Endothelial cell of umbilical vein (primary cell): ENCODE measurements around the gene ETFA. TPM values are rescaled to one million over a fixed set of nuclear protein-coding genes. Genes with fewer than 3 reads are reported as not detected.

ENCODE experiments used
- BruUV-seq: library from RNA; stranded (reverse); fragments of 400-500 nt; replicated peaks from 2 replicates; lab custom pipeline; 2021; lab: Mats Ljungman, UMichigan
- CTCF ChIA-PET: fragments of 300-600, 350-600 bp; sonication (Branson Sonifier 250); formaldehyde crosslinking; loops from one replicate; lab custom pipeline; 2021; ENCODE audit warnings: antibody characterized with exemption, inconsistent platforms; lab: Charles Lee
- POLR2A ChIA-PET: fragments of 300-600, 350-600 bp; sonication (Branson Sonifier 250); formaldehyde crosslinking; loops from one replicate; lab custom pipeline; 2021; ENCODE audit warnings: antibody characterized with exemption, inconsistent platforms; lab: Charles Lee
- DNase-seq: peaks from one replicate; pipeline ENCODE4 v3.0.0-alpha.2; 2011; ENCODE audit warnings: low read depth, low spot score
- FAIRE-seq: peaks from 2 replicates; lab custom pipeline; 2011; peaks lifted over from hg19 to GRCh38; lab: Jason Lieb, UNC
- H2AFZ ChIP-seq: 2 replicates; pipeline ENCODE4 v1.6.0; 2012; ENCODE audit warnings: low read depth, low read length, control low read depth, inconsistent platforms
- H3K27ac ChIP-seq: 2 replicates; pipeline ENCODE4 v1.5.1; 2011; ENCODE audit warnings: low read depth, mild to moderate bottlenecking, control low read depth, low read length, moderate library complexity; ENCODE audit not compliant: insufficient read depth
- H3K27me3 ChIP-seq, 2 experiments: 2 replicates each; pipeline versions ENCODE4 v1.6.0 to v1.6.1; 2011; ENCODE audit warnings: low read length in 2 of 2, mixed read lengths in 1 of 2; ENCODE audit not compliant: control insufficient read depth in 2 of 2, insufficient read depth in 2 of 2
- H3K36me3 ChIP-seq, 2 experiments: 2 replicates in 1 of 2; 3 replicates in 1 of 2; pipeline ENCODE4 v1.5.1; 2011; ENCODE audit warnings: low read length in 2 of 2, mild to moderate bottlenecking in 1 of 2, moderate library complexity in 1 of 2; ENCODE audit not compliant: control insufficient read depth in 2 of 2, insufficient read depth in 2 of 2; ENCODE audit errors: extremely low read depth in 1 of 2
- H3K4me1 ChIP-seq: 3 replicates; pipeline ENCODE4 v1.5.1; 2011; ENCODE audit warnings: mild to moderate bottlenecking, low read length; ENCODE audit not compliant: control insufficient read depth, insufficient read depth; ENCODE audit errors: extremely low read depth
- H3K4me2 ChIP-seq: 2 replicates; pipeline ENCODE4 v1.6.1; 2011; ENCODE audit warnings: low read length, control low read depth, mixed read lengths; ENCODE audit not compliant: insufficient read depth
- H3K4me3 ChIP-seq, 3 experiments: fragments of 200-600 bp in 1 of 3; sonication (generic), shearing (Covaris generic) in 1 of 3; replicated peaks in 1 of 3; 2 replicates each; pipeline ENCODE4 v1.5.1; 2011 to 2016; ENCODE audit warnings: control low read depth in 3 of 3, low read length in 3 of 3, mild to moderate bottlenecking in 2 of 3, inconsistent platforms in 1 of 3, low read depth in 1 of 3, moderate library complexity in 1 of 3; ENCODE audit not compliant: insufficient read depth in 1 of 3
- H3K79me2 ChIP-seq: 2 replicates; pipeline ENCODE4 v1.6.0; 2012; ENCODE audit warnings: low read length, inconsistent platforms; ENCODE audit not compliant: control insufficient read depth, insufficient read depth
- H3K9ac ChIP-seq: replicated peaks from 2 replicates; pipeline ENCODE3; 2011; ENCODE audit warnings: low read length, control low read depth; ENCODE audit not compliant: insufficient read depth; ENCODE audit errors: extremely low read depth
- H3K9me1 ChIP-seq: replicated peaks from 3 replicates; pipeline ENCODE4 v1.6.0; 2011; ENCODE audit warnings: mild to moderate bottlenecking, low read length; ENCODE audit not compliant: control insufficient read depth, insufficient read depth; ENCODE audit errors: extremely low read depth
- H3K9me3 ChIP-seq: replicated peaks from 2 replicates; pipeline ENCODE4 v1.5.1; 2012; ENCODE audit warnings: low read length, inconsistent platforms; ENCODE audit not compliant: control insufficient read depth, insufficient read depth
- H4K20me1 ChIP-seq: replicated peaks from 2 replicates; pipeline ENCODE3; 2011; ENCODE audit warnings: mild to moderate bottlenecking, low read length; ENCODE audit not compliant: control insufficient read depth, insufficient read depth; ENCODE audit errors: extremely low read depth
- CTCF ChIP-seq, 2 donors: IDR thresholded peaks; 1 replicate in 1 of 2; 2 replicates in 1 of 2; pipeline ENCODE4 v1.5.1; 2011; ENCODE audit warnings: low read length in 2 of 2, mild to moderate bottlenecking in 2 of 2, moderate library complexity in 2 of 2, control low read depth in 1 of 2, inconsistent platforms in 1 of 2, low read depth in 1 of 2; ENCODE audit not compliant: insufficient read depth in 1 of 2; ENCODE audit errors: extremely low read depth in 1 of 2
- EZH2 ChIP-seq: IDR thresholded peaks from 2 replicates; pipeline ENCODE4 v1.6.1; 2012; ENCODE audit warnings: borderline replicate concordance, low read depth, mild to moderate bottlenecking, moderate library complexity, low read length, inconsistent platforms; ENCODE audit not compliant: severe bottlenecking
- FOS ChIP-seq: IDR thresholded peaks from 2 replicates; pipeline ENCODE4 v1.6.1; 2011; ENCODE audit warnings: mild to moderate bottlenecking, low read length, moderate library complexity, borderline replicate concordance; ENCODE audit not compliant: insufficient read depth
- GATA2 ChIP-seq: IDR thresholded peaks from 2 replicates; pipeline ENCODE4 v1.7.0; 2011; ENCODE audit warnings: low read depth, mild to moderate bottlenecking, moderate library complexity, mixed read lengths, low read length; ENCODE audit not compliant: insufficient read length, insufficient read depth
- JUN ChIP-seq: IDR thresholded peaks from 2 replicates; pipeline ENCODE4 v1.6.1; 2011; ENCODE audit warnings: borderline replicate concordance, low read depth; ENCODE audit not compliant: insufficient read length, insufficient read depth
- MAX ChIP-seq: IDR thresholded peaks from 2 replicates; pipeline ENCODE4 v1.6.1; 2011; ENCODE audit not compliant: insufficient read depth, insufficient read length
- MYC ChIP-seq: IDR thresholded peaks from one replicate; pipeline ENCODE4 v1.6.1; 2011; ENCODE audit warnings: mild to moderate bottlenecking, low read depth, low read length
- POLR2A ChIP-seq: IDR thresholded peaks from 2 replicates; pipeline ENCODE4 v1.6.1; 2012; ENCODE audit warnings: low read depth, mild to moderate bottlenecking, control low read depth, low read length
- POLR2AphosphoS5 ChIP-seq: IDR thresholded peaks from 2 replicates; pipeline ENCODE4 v1.6.1; 2012; ENCODE audit warnings: low read depth, mild to moderate bottlenecking, control low read depth, low read length, moderate library complexity; ENCODE audit not compliant: insufficient read depth
- dilution Hi-C: fragments of 300-500 bp; cut with MboI; formaldehyde crosslinking; loops from one replicate; pipeline ENCODE4 v1.15.0; 2019; ENCODE audit warnings: low sequenced_read_pairs; ENCODE audit not compliant: extremely low pct_ligation_motif_present
- intact Hi-C: fragments of 100-400 bp; cut with micrococcal nuclease; formaldehyde crosslinking; loops from one replicate; pipeline ENCODE4 v1.10.0; 2022
- polyA plus RNA-seq, 4 experiments: library from polyadenylated mRNA; depleted of rRNA in 3 of 4; stranded (reverse) in 3 of 4; unstranded in 1 of 4; fragments of >200 nt; gene quantifications; 2 replicates each; pipeline versions ENCODE4 v1.2.1 to v1.2.3, GENCODE V29; 2011 to 2012; ENCODE audit warnings: missing spikeins in 1 of 4
- total RNA-seq: library from RNA; stranded (reverse); gene quantifications from 2 replicates; pipeline ENCODE4 v1.2.3, GENCODE V29; 2021

ETFA gene
- total and polyA plus RNA-seq, 2 donors (not counting 3 experiments of a cell fraction or from before 2014, with no cell fraction given), result 102 to 116 TPM

GRCh38 chr15:76274226-76274625 is 37.0 kb downstream of the ETFA start:
- intact Hi-C loops (no loop called here), dilution Hi-C loops (no loop called here)
- BruUV-seq, result no TSS peak
- Histone ChIP-seq H3K9me3 (no peaks in the 10 kb centered on the region), H3K27me3 (no peaks in the 10 kb centered on the region), H3K4me1 (peaks cover 5% of the 10 kb centered on the region), H3K36me3 (peaks cover 4 to 8% of the 10 kb centered on the region in 2 experiments), H2AFZ (no peak overlapping the region), H4K20me1 (no peaks in the 10 kb centered on the region), H3K9ac (no peak overlapping the region), H3K27ac (peak overlapping the region; percentile 11), H3K79me2 (no peaks in the 10 kb centered on the region), H3K9me1 (no peaks in the 10 kb centered on the region), H3K4me2 (peak overlapping the region; percentile 17), H3K4me3 (no peak overlapping the region)
- FAIRE-seq (peak; percentile 65), DNase-seq (peak; percentile 79)
- ChIA-PET CTCF (interaction anchor here (0.8 to 1.0 kb wide), 2 partner anchors 15 to 89 kb away, joined by 3 to 4 read pairs; no protein-coding TSS in a partner anchor), POLR2A (no interaction called here)
- TF ChIP-seq GATA2 (no peak), POLR2A (no peak), POLR2AphosphoS5 (no peak), JUN (no peak), FOS (no peak), MYC (no peak), CTCF (IDR thresholded peaks at IDR 0.05; ENCODE audit: extremely low read depth in 1 of 2, insufficient read depth in 1 of 2, low read depth in 1 of 2, low read length in 2 of 2) (no peak), EZH2 (no peak), MAX (no peak)
